ENCODE data around the gene PCSK4. TPM values are rescaled to one million over a fixed set of nuclear protein-coding genes. Genes with fewer than 3 reads are reported as not detected.

PCSK4 gene
- total RNA-seq, 1 donor from 2014 or later: 1.3 TPM

GRCh38 chr19:1509602-1510441 is 19.7 kb upstream of the PCSK4 start:
- Histone ChIP-seq H3K27ac (replicated peaks) (peak overlapping the region; percentile 27), H3K9me3 (replicated peaks) (no peaks in the 10 kb centered on the region), H3K4me3 (no peak overlapping the region), H3K36me3 (peaks cover 5% of the 10 kb centered on the region), H3K4me1 (peaks cover 57% of the 10 kb centered on the region), H3K27me3 (ENCODE audit: low read depth) (peaks cover 45% of the 10 kb centered on the region)
- no peak for DNase-seq
- no peak for TF ChIP-seq CTCF (IDR thresholded peaks at IDR 0.05; ENCODE audit: borderline replicate concordance)
- intact Hi-C loops (cut with micrococcal nuclease): no loop called here

DNA sequence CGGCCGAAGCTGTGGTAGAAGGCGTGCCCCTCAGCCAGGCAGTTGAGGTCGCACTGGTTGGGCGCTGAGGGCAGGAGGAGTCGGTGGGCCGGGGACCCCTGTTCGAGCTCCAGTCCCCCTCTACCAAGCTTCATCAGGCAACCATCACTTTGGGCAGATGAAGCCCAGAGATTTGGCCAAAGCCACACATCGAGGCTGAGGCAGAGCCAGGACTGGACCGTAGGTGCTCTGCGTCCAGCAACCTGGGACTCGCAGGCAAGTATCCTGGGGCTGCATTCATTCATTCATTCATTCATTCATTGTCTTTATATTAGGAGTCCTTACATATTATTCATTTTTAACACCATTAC is 18.3 kb upstream of the PCSK4 start:
- DNase-seq: no peak
- Histone ChIP-seq H3K27me3 (ENCODE audit: low read depth) (peaks cover 41% of the 10 kb centered on the region), H3K4me1 (peaks cover 58% of the 10 kb centered on the region), H3K36me3 (peaks cover 5% of the 10 kb centered on the region), H3K27ac (replicated peaks) (peak overlapping the region; percentile 88), H3K9me3 (replicated peaks) (no peaks in the 10 kb centered on the region), H3K4me3 (peak overlapping the region; percentile 60)
- intact Hi-C loops (cut with micrococcal nuclease): no loop called here
- no peak for TF ChIP-seq CTCF (IDR thresholded peaks at IDR 0.05; ENCODE audit: borderline replicate concordance)

DNA sequence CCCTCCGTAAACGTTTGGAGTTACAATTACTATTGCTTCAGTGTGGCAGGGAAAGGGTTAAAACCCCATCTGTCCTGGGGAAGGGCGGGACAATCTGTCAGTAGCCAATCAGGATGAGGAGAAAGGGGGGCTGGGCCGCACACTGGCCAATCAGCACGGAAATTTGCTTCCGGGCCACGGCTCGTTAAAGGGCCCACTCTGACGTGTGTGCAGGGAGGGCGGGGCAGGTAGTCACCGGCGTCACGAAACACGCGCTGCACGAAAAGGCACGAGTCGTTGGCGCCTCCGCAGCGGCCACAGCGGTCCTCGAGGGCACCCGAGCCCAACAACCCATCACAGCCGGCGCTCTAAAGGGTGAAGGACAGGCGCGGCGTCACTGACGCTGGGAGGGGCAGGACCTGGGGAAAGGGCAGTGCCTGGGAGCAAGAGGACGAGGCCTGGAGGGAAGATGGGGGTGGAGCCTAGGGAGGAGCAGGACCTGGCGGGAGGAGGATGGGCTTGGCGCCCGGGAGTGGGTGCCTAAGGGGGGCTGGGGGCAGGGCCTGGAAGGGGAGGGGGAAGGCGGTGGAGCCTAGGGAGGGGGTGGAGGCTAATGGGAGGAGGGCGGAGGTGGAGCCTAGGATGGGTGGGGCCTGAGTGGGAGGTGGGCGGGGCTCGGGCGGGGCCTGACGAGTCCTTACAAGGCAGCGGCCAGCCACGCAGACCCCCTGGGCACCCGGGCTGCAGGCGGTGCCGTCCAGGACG is 17.8 kb upstream of the PCSK4 start:
- Histone ChIP-seq H3K9me3 (replicated peaks) (no peaks in the 10 kb centered on the region), H3K27me3 (ENCODE audit: low read depth) (peaks cover 42% of the 10 kb centered on the region), H3K27ac (replicated peaks) (peak overlapping the region; percentile 88), H3K4me1 (peaks cover 59% of the 10 kb centered on the region), H3K4me3 (peak overlapping the region; percentile 60), H3K36me3 (peaks cover 5% of the 10 kb centered on the region)
- no peak for TF ChIP-seq CTCF (IDR thresholded peaks at IDR 0.05; ENCODE audit: borderline replicate concordance)
- intact Hi-C loops (cut with micrococcal nuclease): no loop called here
- DNase-seq: peak; percentile 92

- Histone ChIP-seq H3K4me1 (peaks cover 55% of the 10 kb centered on the region), H3K27ac (replicated peaks) (peak overlapping the region; percentile 88), H3K9me3 (replicated peaks) (no peaks in the 10 kb centered on the region), H3K27me3 (ENCODE audit: low read depth) (peaks cover 42% of the 10 kb centered on the region), H3K4me3 (peak overlapping the region; percentile 60), H3K36me3 (peaks cover 5% of the 10 kb centered on the region)
- no peak for DNase-seq
- intact Hi-C loops (cut with micrococcal nuclease): no loop called here
- TF ChIP-seq CTCF (IDR thresholded peaks at IDR 0.05; ENCODE audit: borderline replicate concordance): no peak
Measured at GRCh38 chr19:1507192-1507660, 17.1 kb upstream of the PCSK4 start.

- H3K27ac ChIP-seq (replicated peaks): no peak overlapping the region
- H3K36me3 ChIP-seq: peaks cover 5% of the 10 kb centered on the region
- TF ChIP-seq CTCF (IDR thresholded peaks at IDR 0.05; ENCODE audit: borderline replicate concordance): no peak
- no peak overlapping the region for H3K4me3 ChIP-seq
- peaks cover 45% of the 10 kb centered on the region for H3K4me1 ChIP-seq
- peaks cover 37% of the 10 kb centered on the region for H3K27me3 ChIP-seq (ENCODE audit: low read depth)
- no peaks in the 10 kb centered on the region for H3K9me3 ChIP-seq (replicated peaks)
- intact Hi-C loops (cut with micrococcal nuclease): no loop called here
- no peak for DNase-seq
Measured at GRCh38 chr19:1505991-1506881, 16.1 kb upstream of the PCSK4 start.

All from left ventricle myocardium inferior (tissue), 1 donor.